Lung (tissue), 12 donors: ENCODE results near the gene CLDN7. TPM values are rescaled to one million over a fixed set of nuclear protein-coding genes. Genes with fewer than 3 reads are reported as not detected.

Experiments
- ATAC-seq: fragments of 200-7000 bp; cut with Tn5 transposase; one replicate; pipeline ENCODE4 v1.9.1; 2020; ENCODE audit warnings: moderate number of reproducible peaks; ENCODE audit not compliant: insufficient read depth, low FRiP score
- DNase-seq, 3 donors: peaks; one replicate each; pipeline ENCODE4 v3.0.0-alpha.2; 2013 to 2017
- H3K27ac ChIP-seq, 2 donors: one replicate each; pipeline ENCODE4 v1.5.1; 2013; ENCODE audit warnings: mild to moderate bottlenecking in 2 of 2, moderate library complexity in 2 of 2, control low read depth in 1 of 2, inconsistent platforms in 1 of 2, low read depth in 1 of 2, low read length in 1 of 2
- H3K27me3 ChIP-seq, 3 donors: one replicate each; pipeline ENCODE4 v1.5.1; 2013; ENCODE audit warnings: low read length in 2 of 3; ENCODE audit not compliant: control insufficient read depth in 3 of 3, insufficient read depth in 3 of 3
- H3K36me3 ChIP-seq, 4 donors: one replicate each; pipeline ENCODE4 v1.5.1; 2013; ENCODE audit warnings: low read length in 4 of 4, mild to moderate bottlenecking in 1 of 4, moderate library complexity in 1 of 4; ENCODE audit not compliant: control insufficient read depth in 4 of 4, insufficient read depth in 4 of 4
- H3K4me1 ChIP-seq, 5 donors: one replicate each; pipeline ENCODE4 v1.5.1; 2013; ENCODE audit warnings: low read length in 5 of 5, mild to moderate bottlenecking in 2 of 5, moderate library complexity in 1 of 5; ENCODE audit not compliant: control insufficient read depth in 5 of 5, insufficient read depth in 5 of 5
- H3K4me3 ChIP-seq: one replicate; pipeline ENCODE4 v1.5.1; 2013; ENCODE audit warnings: mild to moderate bottlenecking, control low read depth, moderate library complexity
- H3K9ac ChIP-seq, 2 donors: one replicate each; pipeline ENCODE4 v1.5.1; 2013; ENCODE audit warnings: low read length in 2 of 2, control low read depth in 1 of 2; ENCODE audit not compliant: insufficient read depth in 1 of 2
- H3K9me3 ChIP-seq, 4 donors: one replicate each; pipeline ENCODE4 v1.5.1; 2013; ENCODE audit warnings: low read length in 3 of 4, mild to moderate bottlenecking in 1 of 4, moderate library complexity in 1 of 4; ENCODE audit not compliant: control insufficient read depth in 4 of 4, insufficient read depth in 3 of 4
- WGBS, 2 donors: extraction: QIAGEN DNeasy Blood & Tissue Kit; methylation state at CpG; one replicate each; pipeline ENCODE4 v1.1.7; 2013; 5-methylcytosine and 5-hydroxymethylcytosine counted together
- polyA plus RNA-seq, 2 donors: library from polyadenylated mRNA; stranded (reverse); fragments of 200-250 nt; gene quantifications; one replicate each; pipeline ENCODE4 v1.2.1, GENCODE V29; 2013
- total RNA-seq, 2 donors: library from RNA; depleted of rRNA in 1 of 2; stranded (reverse); fragments of >200 nt in 1 of 2; gene quantifications; one replicate each; pipeline ENCODE4 v1.2.1, GENCODE V29; 2014 to 2021
- TF ChIP-seq, protein P1 (sequence below): IDR thresholded peaks from 2 replicates; pipeline ENCODE4 v1.5.1; 2012; ENCODE audit warnings: mild to moderate bottlenecking; ENCODE audit errors: control extremely low read depth, extremely low read depth
- donor health status: control.
- donor health status: control.
- donor health status: Bipolar disorder and iron deficiency.
- donor health status: healthy.
- donor health status: DM: yes; HTN: yes; CAD: no.

CLDN7 gene
- total and polyA plus RNA-seq, 4 donors: 117 to 199 (median 145) TPM

DNA sequence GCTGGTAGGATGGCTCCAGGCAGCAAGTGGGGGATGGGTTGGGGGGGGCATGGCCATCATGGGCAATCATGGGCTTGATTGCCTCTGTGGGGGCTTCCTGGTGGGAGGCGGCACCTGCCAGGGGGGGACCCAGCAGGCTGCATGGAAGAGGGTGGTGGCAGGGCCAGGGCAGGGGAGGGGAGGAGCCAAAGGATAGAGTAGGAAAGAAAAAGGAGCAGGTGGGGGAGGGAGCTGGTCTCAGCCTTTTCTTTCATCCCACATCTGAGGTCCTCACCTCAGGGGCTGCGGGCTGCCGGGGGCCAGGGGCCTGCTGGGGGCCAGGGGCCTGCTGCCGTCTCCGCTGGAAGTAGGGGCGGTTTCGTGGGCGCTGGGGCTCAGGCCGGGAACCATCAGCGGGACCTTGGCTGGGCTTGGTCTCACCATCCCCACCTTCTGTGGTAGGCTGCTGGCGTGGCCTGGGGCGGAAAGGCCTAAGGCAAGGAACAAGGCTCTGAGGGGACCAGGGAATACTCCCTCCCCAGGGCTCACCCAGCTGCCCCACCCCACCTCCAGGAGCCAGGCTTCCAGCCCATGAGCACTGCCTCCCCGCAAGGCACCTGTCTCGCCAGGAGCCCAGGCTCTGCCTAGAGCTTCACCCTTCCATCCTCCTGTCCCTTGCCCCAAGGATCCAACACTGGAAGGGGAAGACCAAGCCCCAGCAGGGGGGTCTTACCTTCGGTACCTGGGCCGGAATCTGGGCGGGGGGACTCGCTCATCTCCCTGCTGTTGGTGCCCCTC is 27.2 kb upstream of the CLDN7 start:
- WGBS, 2 donors: 89% methylated on average over 18 of the region's 18 CpGs
- no peak for DNase-seq
- no peaks in the 10 kb centered on the region for H3K9me3 ChIP-seq
- peaks cover 0 to 21% (median 11%) of the 10 kb centered on the region in 3 donors for H3K27me3 ChIP-seq
- H3K4me1 ChIP-seq: peaks cover 2 to 14% (median 4%) of the 10 kb centered on the region in 5 donors
- no peak for ATAC-seq
- no peak overlapping the region for H3K9ac ChIP-seq
- no peak overlapping the region for H3K4me3 ChIP-seq
- TF ChIP-seq, protein P1, sequence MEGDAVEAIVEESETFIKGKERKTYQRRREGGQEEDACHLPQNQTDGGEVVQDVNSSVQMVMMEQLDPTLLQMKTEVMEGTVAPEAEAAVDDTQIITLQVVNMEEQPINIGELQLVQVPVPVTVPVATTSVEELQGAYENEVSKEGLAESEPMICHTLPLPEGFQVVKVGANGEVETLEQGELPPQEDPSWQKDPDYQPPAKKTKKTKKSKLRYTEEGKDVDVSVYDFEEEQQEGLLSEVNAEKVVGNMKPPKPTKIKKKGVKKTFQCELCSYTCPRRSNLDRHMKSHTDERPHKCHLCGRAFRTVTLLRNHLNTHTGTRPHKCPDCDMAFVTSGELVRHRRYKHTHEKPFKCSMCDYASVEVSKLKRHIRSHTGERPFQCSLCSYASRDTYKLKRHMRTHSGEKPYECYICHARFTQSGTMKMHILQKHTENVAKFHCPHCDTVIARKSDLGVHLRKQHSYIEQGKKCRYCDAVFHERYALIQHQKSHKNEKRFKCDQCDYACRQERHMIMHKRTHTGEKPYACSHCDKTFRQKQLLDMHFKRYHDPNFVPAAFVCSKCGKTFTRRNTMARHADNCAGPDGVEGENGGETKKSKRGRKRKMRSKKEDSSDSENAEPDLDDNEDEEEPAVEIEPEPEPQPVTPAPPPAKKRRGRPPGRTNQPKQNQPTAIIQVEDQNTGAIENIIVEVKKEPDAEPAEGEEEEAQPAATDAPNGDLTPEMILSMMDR: no peak
- no peaks in the 10 kb centered on the region for H3K36me3 ChIP-seq
- H3K27ac ChIP-seq: no peak overlapping the region

DNA sequence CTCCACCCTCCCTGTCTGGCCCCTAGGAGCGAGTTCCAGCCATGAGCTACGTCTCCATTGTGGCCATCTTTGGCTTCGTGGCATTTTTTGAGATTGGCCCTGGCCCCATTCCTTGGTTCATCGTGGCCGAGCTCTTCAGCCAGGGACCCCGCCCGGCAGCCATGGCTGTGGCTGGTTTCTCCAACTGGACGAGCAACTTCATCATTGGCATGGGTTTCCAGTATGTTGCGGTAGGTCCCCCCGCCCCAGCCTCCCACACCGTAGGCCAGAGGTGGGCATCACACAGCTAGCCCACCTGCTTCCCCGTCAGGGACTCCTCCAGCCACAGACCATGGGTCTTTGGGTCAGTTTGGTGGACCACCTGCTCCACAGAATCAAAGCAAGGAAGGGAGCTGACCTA is 23.4 kb upstream of the CLDN7 start:
- TF ChIP-seq, protein P1: no peak
- no peaks in the 10 kb centered on the region for H3K36me3 ChIP-seq
- no peaks in the 10 kb centered on the region for H3K9me3 ChIP-seq
- DNase-seq (no peak), ATAC-seq (no peak)
- peaks cover 0 to 20% (median 4%) of the 10 kb centered on the region in 5 donors for H3K4me1 ChIP-seq
- peaks cover 0 to 8% (median 2%) of the 10 kb centered on the region in 3 donors for H3K27me3 ChIP-seq
- no peak overlapping the region for H3K27ac ChIP-seq
- 93 to 95% methylated on average over 12 of the region's 12 CpGs for WGBS, 2 donors
- no peak overlapping the region for H3K9ac ChIP-seq
- H3K4me3 ChIP-seq: no peak overlapping the region

DNA sequence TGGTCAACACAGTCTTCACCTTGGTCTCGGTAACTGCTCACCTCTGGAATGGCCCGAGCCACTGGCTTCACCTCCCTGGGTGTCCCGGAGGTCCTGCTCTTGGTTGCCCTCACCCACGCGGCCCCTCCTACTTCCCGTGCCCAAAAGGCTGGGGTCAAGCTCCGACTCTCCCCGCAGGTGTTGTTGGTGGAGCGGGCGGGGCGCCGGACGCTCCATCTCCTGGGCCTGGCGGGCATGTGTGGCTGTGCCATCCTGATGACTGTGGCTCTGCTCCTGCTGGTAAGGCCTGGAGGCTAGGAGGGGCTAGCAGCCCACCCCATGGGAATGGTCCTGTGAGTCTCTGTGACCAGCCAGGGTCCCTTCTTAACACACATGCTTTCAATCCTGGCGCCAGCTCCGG is 22.6 kb upstream of the CLDN7 start:
- Histone ChIP-seq H3K27ac (no peak overlapping the region), H3K9me3 (no peaks in the 10 kb centered on the region), H3K36me3 (no peaks in the 10 kb centered on the region), H3K4me1 (peaks cover 0 to 21% (median 4%) of the 10 kb centered on the region in 5 donors), H3K27me3 (peaks cover 0 to 8% (median 2%) of the 10 kb centered on the region in 3 donors), H3K4me3 (no peak overlapping the region), H3K9ac (no peak overlapping the region)
- TF ChIP-seq, protein P1: no peak
- ATAC-seq: no peak
- no peak for DNase-seq
- WGBS, 2 donors: 94 to 98% methylated on average over 16 of the region's 16 CpGs
